GM23338 (cell line): ENCODE measurements around the gene RAB1B.

Source experiments
- CREB1 ChIP-seq: fragments of 250-450 bp; sonication (Bioruptor Pico); IDR thresholded peaks from 2 replicates; pipeline ENCODE4 v1.5.0; 2020; ENCODE audit warnings: low read depth, mild to moderate bottlenecking, moderate library complexity
- ETS1 ChIP-seq: IDR thresholded peaks from 2 replicates; pipeline ENCODE4 v1.6.1; 2016; ENCODE audit warnings: antibody characterized with exemption
- EZH2 ChIP-seq: fragments of 200-600 bp; sonication (generic); IDR thresholded peaks from one replicate; pipeline ENCODE4 v1.8.0; 2017; ENCODE audit warnings: antibody characterized with exemption, mild to moderate bottlenecking, low read depth; ENCODE audit not compliant: unreplicated experiment
- EZH2phosphoT487 ChIP-seq: fragments of 200-600 bp; sonication (generic); IDR thresholded peaks from one replicate; pipeline ENCODE4 v1.8.1; 2018; ENCODE audit warnings: antibody characterized with exemption; ENCODE audit not compliant: unreplicated experiment
- JUNB ChIP-seq: IDR thresholded peaks from one replicate; pipeline ENCODE4 v1.6.1; 2016; ENCODE audit warnings: antibody characterized with exemption; ENCODE audit not compliant: unreplicated experiment
- POLR2AphosphoS5 ChIP-seq: IDR thresholded peaks from 2 replicates; pipeline ENCODE4 v1.6.1; 2016; ENCODE audit warnings: antibody characterized with exemption, low read depth
- ZNF331 ChIP-seq: fragments of 250-450 bp; sonication (Bioruptor Pico); IDR thresholded peaks from 2 replicates; pipeline ENCODE4 v1.5.0; 2020; ENCODE audit warnings: low read depth, mild to moderate bottlenecking, moderate library complexity
- ZNF462 ChIP-seq: fragments of 250-450 bp; sonication (Bioruptor Pico); IDR thresholded peaks from 2 replicates; pipeline ENCODE4 v1.5.0; 2020; ENCODE audit warnings: mild to moderate bottlenecking, moderate library complexity
- TF ChIP-seq, protein P1 (sequence below), 2 experiments: fragments of 200-600 bp in 1 of 2; sonication (generic) in 1 of 2; conservative IDR thresholded peaks; 2 replicates each; pipeline versions ENCODE4 v1.5.1 to v1.6.1; 2016 to 2017; ENCODE audit warnings: antibody characterized with exemption in 2 of 2, low read depth in 2 of 2, mild to moderate bottlenecking in 2 of 2, moderate library complexity in 1 of 2
- TF ChIP-seq, protein P2 (sequence below): IDR thresholded peaks from one replicate; pipeline ENCODE4 v1.6.1; 2018; ENCODE audit warnings: antibody characterized with exemption; ENCODE audit not compliant: unreplicated experiment

GRCh38 chr11:66326261-66327111 lies 58.0 kb downstream of the RAB1B start:
- TF ChIP-seq, protein P1, sequence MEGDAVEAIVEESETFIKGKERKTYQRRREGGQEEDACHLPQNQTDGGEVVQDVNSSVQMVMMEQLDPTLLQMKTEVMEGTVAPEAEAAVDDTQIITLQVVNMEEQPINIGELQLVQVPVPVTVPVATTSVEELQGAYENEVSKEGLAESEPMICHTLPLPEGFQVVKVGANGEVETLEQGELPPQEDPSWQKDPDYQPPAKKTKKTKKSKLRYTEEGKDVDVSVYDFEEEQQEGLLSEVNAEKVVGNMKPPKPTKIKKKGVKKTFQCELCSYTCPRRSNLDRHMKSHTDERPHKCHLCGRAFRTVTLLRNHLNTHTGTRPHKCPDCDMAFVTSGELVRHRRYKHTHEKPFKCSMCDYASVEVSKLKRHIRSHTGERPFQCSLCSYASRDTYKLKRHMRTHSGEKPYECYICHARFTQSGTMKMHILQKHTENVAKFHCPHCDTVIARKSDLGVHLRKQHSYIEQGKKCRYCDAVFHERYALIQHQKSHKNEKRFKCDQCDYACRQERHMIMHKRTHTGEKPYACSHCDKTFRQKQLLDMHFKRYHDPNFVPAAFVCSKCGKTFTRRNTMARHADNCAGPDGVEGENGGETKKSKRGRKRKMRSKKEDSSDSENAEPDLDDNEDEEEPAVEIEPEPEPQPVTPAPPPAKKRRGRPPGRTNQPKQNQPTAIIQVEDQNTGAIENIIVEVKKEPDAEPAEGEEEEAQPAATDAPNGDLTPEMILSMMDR (conservative IDR thresholded peaks at IDR 0.05; ENCODE audit: low read depth in 2 of 2), result no peak
- no peak for TF ChIP-seq CREB1
- TF ChIP-seq EZH2, result no peak
- no peak for TF ChIP-seq EZH2phosphoT487
- TF ChIP-seq POLR2AphosphoS5, result no peak
- no peak for TF ChIP-seq ZNF331 (CRISPR knock-in tag)
- no peak for TF ChIP-seq ETS1
- no peak for TF ChIP-seq ZNF462 (CRISPR knock-in tag)
- TF ChIP-seq JUNB, result no peak
- TF ChIP-seq, protein P2, sequence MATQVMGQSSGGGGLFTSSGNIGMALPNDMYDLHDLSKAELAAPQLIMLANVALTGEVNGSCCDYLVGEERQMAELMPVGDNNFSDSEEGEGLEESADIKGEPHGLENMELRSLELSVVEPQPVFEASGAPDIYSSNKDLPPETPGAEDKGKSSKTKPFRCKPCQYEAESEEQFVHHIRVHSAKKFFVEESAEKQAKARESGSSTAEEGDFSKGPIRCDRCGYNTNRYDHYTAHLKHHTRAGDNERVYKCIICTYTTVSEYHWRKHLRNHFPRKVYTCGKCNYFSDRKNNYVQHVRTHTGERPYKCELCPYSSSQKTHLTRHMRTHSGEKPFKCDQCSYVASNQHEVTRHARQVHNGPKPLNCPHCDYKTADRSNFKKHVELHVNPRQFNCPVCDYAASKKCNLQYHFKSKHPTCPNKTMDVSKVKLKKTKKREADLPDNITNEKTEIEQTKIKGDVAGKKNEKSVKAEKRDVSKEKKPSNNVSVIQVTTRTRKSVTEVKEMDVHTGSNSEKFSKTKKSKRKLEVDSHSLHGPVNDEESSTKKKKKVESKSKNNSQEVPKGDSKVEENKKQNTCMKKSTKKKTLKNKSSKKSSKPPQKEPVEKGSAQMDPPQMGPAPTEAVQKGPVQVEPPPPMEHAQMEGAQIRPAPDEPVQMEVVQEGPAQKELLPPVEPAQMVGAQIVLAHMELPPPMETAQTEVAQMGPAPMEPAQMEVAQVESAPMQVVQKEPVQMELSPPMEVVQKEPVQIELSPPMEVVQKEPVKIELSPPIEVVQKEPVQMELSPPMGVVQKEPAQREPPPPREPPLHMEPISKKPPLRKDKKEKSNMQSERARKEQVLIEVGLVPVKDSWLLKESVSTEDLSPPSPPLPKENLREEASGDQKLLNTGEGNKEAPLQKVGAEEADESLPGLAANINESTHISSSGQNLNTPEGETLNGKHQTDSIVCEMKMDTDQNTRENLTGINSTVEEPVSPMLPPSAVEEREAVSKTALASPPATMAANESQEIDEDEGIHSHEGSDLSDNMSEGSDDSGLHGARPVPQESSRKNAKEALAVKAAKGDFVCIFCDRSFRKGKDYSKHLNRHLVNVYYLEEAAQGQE, result no peak
